Ishikawa (cell line): ENCODE measurements around the gene C5orf63.

ENCODE experiments used
- EP300 ChIP-seq: IDR thresholded peaks from 2 replicates; pipeline ENCODE4 v1.6.1; 2012; ENCODE audit warnings: borderline replicate concordance
- FOXM1 ChIP-seq: IDR thresholded peaks from 2 replicates; pipeline ENCODE4 v1.6.1; 2012; ENCODE audit warnings: low read depth, borderline replicate concordance
- RAD21 ChIP-seq: IDR thresholded peaks from 2 replicates; pipeline ENCODE4 v1.6.1; 2012; ENCODE audit warnings: low read depth
- TCF12 ChIP-seq: IDR thresholded peaks from 2 replicates; pipeline ENCODE4 v1.6.1; 2012; ENCODE audit warnings: low read depth
- TEAD4 ChIP-seq: IDR thresholded peaks from 2 replicates; pipeline ENCODE4 v1.6.1; 2012
- ZBTB7A ChIP-seq: IDR thresholded peaks from 2 replicates; pipeline ENCODE4 v1.6.1; 2012; ENCODE audit warnings: low read depth
- TF ChIP-seq, protein P1 (sequence below): IDR thresholded peaks from 2 replicates; pipeline ENCODE4 v1.6.1; 2012; ENCODE audit warnings: low read depth, mild to moderate bottlenecking

DNA sequence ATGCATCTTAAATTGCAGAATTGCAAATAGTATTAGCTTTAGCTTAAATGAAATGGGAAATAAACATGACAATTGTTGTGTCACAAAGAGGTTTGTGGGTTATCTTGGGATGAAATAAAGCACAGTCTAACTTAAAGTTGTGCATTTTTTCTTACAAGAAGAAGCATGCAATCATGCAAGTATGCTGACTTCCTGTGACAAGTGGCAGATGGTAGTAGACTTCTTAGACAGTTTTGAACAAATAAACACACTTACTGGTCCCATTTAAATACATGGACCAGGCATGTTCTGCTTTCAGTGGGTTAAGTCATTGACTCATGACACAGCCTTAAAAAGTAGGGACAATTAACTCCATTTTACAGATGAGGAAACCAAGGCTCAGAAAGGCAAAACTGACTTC lies 15.9 kb upstream of the C5orf63 start:
- no peak for TF ChIP-seq EP300
- TF ChIP-seq, protein P1, sequence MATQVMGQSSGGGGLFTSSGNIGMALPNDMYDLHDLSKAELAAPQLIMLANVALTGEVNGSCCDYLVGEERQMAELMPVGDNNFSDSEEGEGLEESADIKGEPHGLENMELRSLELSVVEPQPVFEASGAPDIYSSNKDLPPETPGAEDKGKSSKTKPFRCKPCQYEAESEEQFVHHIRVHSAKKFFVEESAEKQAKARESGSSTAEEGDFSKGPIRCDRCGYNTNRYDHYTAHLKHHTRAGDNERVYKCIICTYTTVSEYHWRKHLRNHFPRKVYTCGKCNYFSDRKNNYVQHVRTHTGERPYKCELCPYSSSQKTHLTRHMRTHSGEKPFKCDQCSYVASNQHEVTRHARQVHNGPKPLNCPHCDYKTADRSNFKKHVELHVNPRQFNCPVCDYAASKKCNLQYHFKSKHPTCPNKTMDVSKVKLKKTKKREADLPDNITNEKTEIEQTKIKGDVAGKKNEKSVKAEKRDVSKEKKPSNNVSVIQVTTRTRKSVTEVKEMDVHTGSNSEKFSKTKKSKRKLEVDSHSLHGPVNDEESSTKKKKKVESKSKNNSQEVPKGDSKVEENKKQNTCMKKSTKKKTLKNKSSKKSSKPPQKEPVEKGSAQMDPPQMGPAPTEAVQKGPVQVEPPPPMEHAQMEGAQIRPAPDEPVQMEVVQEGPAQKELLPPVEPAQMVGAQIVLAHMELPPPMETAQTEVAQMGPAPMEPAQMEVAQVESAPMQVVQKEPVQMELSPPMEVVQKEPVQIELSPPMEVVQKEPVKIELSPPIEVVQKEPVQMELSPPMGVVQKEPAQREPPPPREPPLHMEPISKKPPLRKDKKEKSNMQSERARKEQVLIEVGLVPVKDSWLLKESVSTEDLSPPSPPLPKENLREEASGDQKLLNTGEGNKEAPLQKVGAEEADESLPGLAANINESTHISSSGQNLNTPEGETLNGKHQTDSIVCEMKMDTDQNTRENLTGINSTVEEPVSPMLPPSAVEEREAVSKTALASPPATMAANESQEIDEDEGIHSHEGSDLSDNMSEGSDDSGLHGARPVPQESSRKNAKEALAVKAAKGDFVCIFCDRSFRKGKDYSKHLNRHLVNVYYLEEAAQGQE = no peak
- no peak for TF ChIP-seq TEAD4
- TF ChIP-seq ZBTB7A = no peak
- no peak for TF ChIP-seq TCF12
- no peak for TF ChIP-seq FOXM1
- no peak for TF ChIP-seq RAD21
